Muscle of arm (tissue), 12 donors: Measurements from ENCODE around the gene VOPP1. TPM values are rescaled to one million over a fixed set of nuclear protein-coding genes. Genes with fewer than 3 reads are reported as not detected.

Source experiments
- polyA plus RNA-seq, 12 donors: library from polyadenylated mRNA; unstranded; fragments of 120-200 nt; gene quantifications; one replicate each; pipeline ENCODE4 v1.2.1, GENCODE V29; 2013; ENCODE audit not compliant: insufficient read length in 12 of 12

VOPP1 gene
- polyA plus RNA-seq, 12 donors, result 18.8 to 54.0 (median 25.8) TPM; not detected in 1

Other genes with a start within 250 kb of the VOPP1 start
- 10 to 100 TPM in 11 of 12 donors, not detected in 1; 16.6 to 21.3 (median 18.5) TPM for gene LANCL2, start 207.2 kb downstream of the VOPP1 start, polyA plus RNA-seq